CD4-positive, alpha-beta T cell (primary cell): Measurements from ENCODE around the gene BSG. TPM values are rescaled to one million over a fixed set of nuclear protein-coding genes. Genes with fewer than 3 reads are reported as not detected.

Source experiments
- ATAC-seq: fragments of 200-7000 bp; cut with Tn5 transposase; one replicate; pipeline ENCODE4 v1.10.0; 2022; ENCODE audit warnings: mild to moderate bottlenecking; ENCODE audit not compliant: poor library complexity
- CTCF ChIA-PET: fragments of 350-600 bp; sonication (Branson Sonifier 250); formaldehyde crosslinking; loops from one replicate; lab custom pipeline; 2021; ENCODE audit warnings: antibody characterized with exemption, inconsistent platforms; lab: Charles Lee
- POLR2A ChIA-PET: fragments of 350-600 bp; sonication (Branson Sonifier 250); formaldehyde crosslinking; loops from one replicate; lab custom pipeline; 2021; ENCODE audit warnings: antibody characterized with exemption, inconsistent platforms; lab: Charles Lee
- DNase-seq, 14 experiments: peaks; one replicate each; pipeline ENCODE4 v3.0.0-alpha.2; 2013 to 2020; ENCODE audit warnings: mixed read lengths in 2 of 14
- H3K27ac ChIP-seq, 2 donors: one replicate each; pipeline versions ENCODE4 v1.5.1 to v1.7.0; 2013; ENCODE audit warnings: low read length in 2 of 2, low read depth in 1 of 2, mild to moderate bottlenecking in 1 of 2
- H3K27me3 ChIP-seq, 2 experiments: 1 replicate in 1 of 2; 2 replicates in 1 of 2; pipeline versions ENCODE4 v1.6.1 to v1.7.0; 2013; ENCODE audit warnings: low read length in 2 of 2, control low read depth in 1 of 2, mild to moderate bottlenecking in 1 of 2, moderate library complexity in 1 of 2; ENCODE audit not compliant: insufficient read depth in 2 of 2, control insufficient read depth in 1 of 2
- H3K36me3 ChIP-seq: one replicate; pipeline ENCODE4 v1.6.1; 2013; ENCODE audit warnings: low read length, control low read depth; ENCODE audit not compliant: insufficient read depth
- H3K4me1 ChIP-seq: one replicate; pipeline ENCODE4 v1.6.1; 2013; ENCODE audit warnings: low read length, control low read depth; ENCODE audit not compliant: insufficient read depth
- H3K4me3 ChIP-seq: one replicate; pipeline ENCODE4 v1.5.1; 2013; ENCODE audit warnings: mild to moderate bottlenecking, low read length, moderate library complexity
- H3K9me3 ChIP-seq, 2 experiments: 1 replicate in 1 of 2; 2 replicates in 1 of 2; pipeline versions ENCODE4 v1.6.1 to v1.7.0; 2013; ENCODE audit warnings: low read length in 2 of 2, mild to moderate bottlenecking in 2 of 2, control low read depth in 1 of 2, moderate library complexity in 1 of 2; ENCODE audit not compliant: control insufficient read depth in 1 of 2, insufficient read depth in 1 of 2
- H3K27ac Mint-ChIP-seq: one replicate; pipeline ENCODE4 v1.8.0; 2020; ENCODE audit warnings: mixed read lengths
- H3K27me3 Mint-ChIP-seq: one replicate; pipeline ENCODE4 v1.8.0; 2021; ENCODE audit warnings: mixed read lengths
- H3K36me3 Mint-ChIP-seq: one replicate; pipeline ENCODE4 v1.8.0; 2021; ENCODE audit warnings: low read depth, mixed read lengths
- H3K4me1 Mint-ChIP-seq: one replicate; pipeline ENCODE4 v1.8.0; 2021; ENCODE audit warnings: low read depth, mixed read lengths
- H3K4me3 Mint-ChIP-seq: one replicate; pipeline ENCODE4 v1.8.0; 2020; ENCODE audit warnings: mild to moderate bottlenecking, mixed read lengths
- H3K9me3 Mint-ChIP-seq: one replicate; pipeline ENCODE4 v1.8.0; 2020; ENCODE audit warnings: mixed read lengths
- CTCF ChIP-seq: fragments of 200-600 bp; IDR thresholded peaks from one replicate; pipeline ENCODE4 v1.8.0; 2022; ENCODE audit warnings: antibody characterized with exemption, mild to moderate bottlenecking
- intact Hi-C, 2 experiments: fragments of 100-400 bp; cut with DNase I in 1 of 2; cut with micrococcal nuclease in 1 of 2; formaldehyde crosslinking; loops; one replicate each; pipeline versions ENCODE4 v1.15.1 to v1.9.0; 2023 to 2025; cut with DNase I, micrococcal nuclease
- total RNA-seq, 174 experiments: library from RNA in 2 of 174; stranded (reverse) in 2 of 174; gene quantifications; one replicate each; pipeline ENCODE4 v1.2.3 and lab custom pipeline; 2021 to 2026

The BSG gene
- total RNA-seq, 2 experiments from 2014 or later, result 68.7 to 71.6 TPM

- ChIA-PET CTCF (no interaction called here), POLR2A (no interaction called here)
- Mint-ChIP-seq H3K9me3 (no peaks in the 10 kb centered on the region), H3K27ac (no peak overlapping the region), H3K27me3 (peaks cover 6% of the 10 kb centered on the region), H3K4me1 (no peaks in the 10 kb centered on the region), H3K4me3 (no peak overlapping the region), H3K36me3 (no peaks in the 10 kb centered on the region)
- Histone ChIP-seq H3K4me1 (no peaks in the 10 kb centered on the region), H3K36me3 (no peaks in the 10 kb centered on the region), H3K27ac (no peak overlapping the region), H3K27me3 (no peaks in the 10 kb centered on the region), H3K9me3 (peaks cover 0 to 9% of the 10 kb centered on the region in 2 experiments), H3K4me3 (no peak overlapping the region)
- ATAC-seq (no peak), DNase-seq (no peak)
- no peak for TF ChIP-seq CTCF
- intact Hi-C loops, result no loop called here
Measured at GRCh38 chr19:597406-598315, 25.3 kb downstream of the BSG start.

GRCh38 chr19:601310-601709 is 28.9 kb downstream of the BSG start:
- no peaks in the 10 kb centered on the region for H3K36me3 Mint-ChIP-seq
- no peaks in the 10 kb centered on the region for H3K9me3 Mint-ChIP-seq
- H3K4me3 Mint-ChIP-seq, result no peak overlapping the region
- Histone ChIP-seq H3K27me3 (no peaks in the 10 kb centered on the region), H3K9me3 (peaks cover 0 to 13% of the 10 kb centered on the region in 2 experiments), H3K36me3 (no peaks in the 10 kb centered on the region), H3K4me3 (no peak overlapping the region), H3K4me1 (peaks cover 6% of the 10 kb centered on the region), H3K27ac (no peak overlapping the region)
- intact Hi-C loops, result no loop called here
- no peak overlapping the region for H3K27ac Mint-ChIP-seq
- TF ChIP-seq CTCF, result no peak
- POLR2A ChIA-PET, result no interaction called here
- ATAC-seq (no peak), DNase-seq (no peak)
- CTCF ChIA-PET, result no interaction called here
- no peaks in the 10 kb centered on the region for H3K27me3 Mint-ChIP-seq
- no peaks in the 10 kb centered on the region for H3K4me1 Mint-ChIP-seq

- Mint-ChIP-seq H3K4me3 (no peak overlapping the region), H3K9me3 (no peaks in the 10 kb centered on the region), H3K27ac (no peak overlapping the region), H3K36me3 (no peaks in the 10 kb centered on the region), H3K4me1 (no peaks in the 10 kb centered on the region), H3K27me3 (no peaks in the 10 kb centered on the region)
- POLR2A ChIA-PET, result no interaction called here
- Histone ChIP-seq H3K9me3 (peaks cover 0 to 13% of the 10 kb centered on the region in 2 experiments), H3K4me1 (peaks cover 6% of the 10 kb centered on the region), H3K27me3 (no peaks in the 10 kb centered on the region), H3K4me3 (no peak overlapping the region), H3K27ac (no peak overlapping the region), H3K36me3 (no peaks in the 10 kb centered on the region)
- intact Hi-C loops, result no loop called here
- DNase-seq (no peak), ATAC-seq (no peak)
- TF ChIP-seq CTCF, result no peak
- CTCF ChIA-PET, result no interaction called here
Measured at GRCh38 chr19:601790-602189, 29.4 kb downstream of the BSG start.
